Erythroblast (primary cell): Measurements from ENCODE around the gene PACS2.
"Not testable (repeated sequence)": the region's sequence is repeated elsewhere in the genome, so short reads cannot be mapped to it uniquely, and the experiment has no call there.

Source experiments
- GATA1 ChIP-seq: IDR thresholded peaks from 2 replicates; pipeline ENCODE4 v1.6.1; 2011; ENCODE audit warnings: low read depth, mild to moderate bottlenecking, control low read depth, low read length, moderate library complexity
- POLR2A ChIP-seq: IDR thresholded peaks from 2 replicates; pipeline ENCODE4 v1.6.1; 2011; ENCODE audit warnings: mild to moderate bottlenecking, low read length

- TF ChIP-seq POLR2A, GATA1: not testable (repeated sequence)
Measured at GRCh38 chr14:105277448-105277847, 37.1 kb upstream of the PACS2 start.
